ENCODE results near the gene OSBPL10. TPM values are rescaled to one million over a fixed set of nuclear protein-coding genes. Genes with fewer than 3 reads are reported as not detected.

The OSBPL10 gene
- total and polyA plus RNA-seq, 9 donors, result 2.5 to 36.6 (median 10.6) TPM

DNA sequence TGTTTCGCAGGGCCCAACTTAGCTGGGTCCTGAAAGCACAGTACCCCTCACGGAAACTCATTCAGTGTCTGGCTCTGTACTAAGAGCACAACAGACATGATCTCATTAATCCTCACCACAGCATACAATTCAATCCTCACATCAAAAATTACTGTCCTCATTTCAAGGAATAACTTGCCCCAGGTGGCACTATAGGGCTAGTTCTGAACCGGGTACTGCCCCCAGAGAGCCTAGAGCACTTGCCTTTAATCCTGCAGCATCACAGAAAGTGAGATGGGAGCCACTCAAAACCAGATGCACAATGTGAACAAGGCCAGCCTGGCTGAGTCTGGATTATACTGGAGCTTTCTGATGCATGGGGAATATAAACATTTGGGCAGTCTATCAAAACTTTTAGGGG lies 122.6 kb downstream of the OSBPL10 start:
- no peak overlapping the region for H3K4me3 ChIP-seq
- DNase-seq, result no peak
- H3K4me1 ChIP-seq (ENCODE audit: insufficient read depth), result no peaks in the 10 kb centered on the region
- H3K27me3 ChIP-seq, result no peaks in the 10 kb centered on the region
- WGBS, 3 donors, result 86 to 87% (median 87%) methylated on average over 3 of the region's 3 CpGs
- H3K9me3 ChIP-seq, result no peaks in the 10 kb centered on the region
- H3K27ac ChIP-seq, result no peak overlapping the region
- intact Hi-C loops (cut with DNase I), result no loop called here
- no peaks in the 10 kb centered on the region for H3K36me3 ChIP-seq
- no peak for TF ChIP-seq POLR2A (IDR thresholded peaks at IDR 0.05)
- TF ChIP-seq, protein P1, sequence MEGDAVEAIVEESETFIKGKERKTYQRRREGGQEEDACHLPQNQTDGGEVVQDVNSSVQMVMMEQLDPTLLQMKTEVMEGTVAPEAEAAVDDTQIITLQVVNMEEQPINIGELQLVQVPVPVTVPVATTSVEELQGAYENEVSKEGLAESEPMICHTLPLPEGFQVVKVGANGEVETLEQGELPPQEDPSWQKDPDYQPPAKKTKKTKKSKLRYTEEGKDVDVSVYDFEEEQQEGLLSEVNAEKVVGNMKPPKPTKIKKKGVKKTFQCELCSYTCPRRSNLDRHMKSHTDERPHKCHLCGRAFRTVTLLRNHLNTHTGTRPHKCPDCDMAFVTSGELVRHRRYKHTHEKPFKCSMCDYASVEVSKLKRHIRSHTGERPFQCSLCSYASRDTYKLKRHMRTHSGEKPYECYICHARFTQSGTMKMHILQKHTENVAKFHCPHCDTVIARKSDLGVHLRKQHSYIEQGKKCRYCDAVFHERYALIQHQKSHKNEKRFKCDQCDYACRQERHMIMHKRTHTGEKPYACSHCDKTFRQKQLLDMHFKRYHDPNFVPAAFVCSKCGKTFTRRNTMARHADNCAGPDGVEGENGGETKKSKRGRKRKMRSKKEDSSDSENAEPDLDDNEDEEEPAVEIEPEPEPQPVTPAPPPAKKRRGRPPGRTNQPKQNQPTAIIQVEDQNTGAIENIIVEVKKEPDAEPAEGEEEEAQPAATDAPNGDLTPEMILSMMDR (IDR thresholded peaks at IDR 0.05), result no peak
- no peak for TF ChIP-seq EP300 (IDR thresholded peaks at IDR 0.05)

- 68 to 78% (median 70%) methylated on average over 3 of the region's 3 CpGs for WGBS, 3 donors
- DNase-seq, result no peak
- Histone ChIP-seq H3K9me3 (no peaks in the 10 kb centered on the region), H3K4me1 (ENCODE audit: insufficient read depth) (peaks cover 9% of the 10 kb centered on the region), H3K27me3 (no peaks in the 10 kb centered on the region), H3K36me3 (no peaks in the 10 kb centered on the region), H3K4me3 (no peak overlapping the region), H3K27ac (no peak overlapping the region)
- TF ChIP-seq, protein P1 (IDR thresholded peaks at IDR 0.05), result no peak
- no peak for TF ChIP-seq POLR2A (IDR thresholded peaks at IDR 0.05)
- no peak for TF ChIP-seq EP300 (IDR thresholded peaks at IDR 0.05)
- intact Hi-C loops (cut with DNase I), result no loop called here
Observed at GRCh38 chr3:31853580-31853979, 127.5 kb downstream of the OSBPL10 start.

- Histone ChIP-seq H3K36me3 (no peaks in the 10 kb centered on the region), H3K27ac (no peak overlapping the region), H3K27me3 (no peaks in the 10 kb centered on the region), H3K4me3 (no peak overlapping the region), H3K9me3 (no peaks in the 10 kb centered on the region), H3K4me1 (ENCODE audit: insufficient read depth) (peaks cover 20% of the 10 kb centered on the region)
- WGBS, 3 donors, result 53 to 73% (median 61%) methylated on average over 10 of the region's 10 CpGs
- TF ChIP-seq POLR2A (IDR thresholded peaks at IDR 0.05), result no peak
- no peak for TF ChIP-seq EP300 (IDR thresholded peaks at IDR 0.05)
- TF ChIP-seq, protein P1 (IDR thresholded peaks at IDR 0.05), result no peak
- DNase-seq, result no peak
- intact Hi-C loops (cut with DNase I), result no loop called here
Observed at GRCh38 chr3:31851278-31851677, 129.8 kb downstream of the OSBPL10 start.

DNA sequence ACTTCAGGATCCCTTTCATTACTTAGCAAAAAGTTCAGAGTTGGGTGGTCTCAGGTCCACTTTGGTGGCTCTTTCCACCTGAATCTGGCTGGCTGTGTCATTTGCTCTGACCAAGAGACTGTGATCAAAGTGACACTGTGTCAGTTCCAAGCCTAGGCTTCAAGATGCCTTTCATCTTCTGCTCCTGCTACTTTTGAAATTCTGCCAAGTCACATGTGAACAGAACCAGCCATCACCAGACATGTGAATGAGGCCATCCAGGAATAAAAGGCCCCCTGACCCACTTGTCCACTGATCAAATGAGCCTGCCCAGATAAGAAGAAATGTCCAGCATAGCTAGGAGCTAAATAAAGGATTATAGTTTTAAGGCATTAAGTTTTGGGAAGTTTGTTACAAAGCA lies 132.2 kb downstream of the OSBPL10 start:
- no peak overlapping the region for H3K4me3 ChIP-seq
- intact Hi-C loops (cut with DNase I), result no loop called here

More for the DNA sequence above, 132.2 kb downstream of the OSBPL10 start:
- DNase-seq, result no peak
- H3K4me1 ChIP-seq (ENCODE audit: insufficient read depth), result peaks cover 20% of the 10 kb centered on the region
- no peak for TF ChIP-seq POLR2A (IDR thresholded peaks at IDR 0.05)
- no peak for TF ChIP-seq EP300 (IDR thresholded peaks at IDR 0.05)
- TF ChIP-seq, protein P1 (IDR thresholded peaks at IDR 0.05), result no peak
- H3K27ac ChIP-seq, result no peak overlapping the region
- no peaks in the 10 kb centered on the region for H3K36me3 ChIP-seq
- H3K9me3 ChIP-seq, result no peaks in the 10 kb centered on the region
- no peaks in the 10 kb centered on the region for H3K27me3 ChIP-seq

Data from ovary (tissue), 9 donors.